Coronary artery (tissue), 2 donors: Measurements from ENCODE around the gene ZNF367.

Source experiments
- DNase-seq: peaks from one replicate; pipeline ENCODE4 v3.0.0-alpha.2; 2017; ENCODE audit warnings: low spot score
- H3K27ac ChIP-seq, 2 donors: fragments of 200-600 bp; sonication (generic); one replicate each; pipeline ENCODE4 v1.5.1; 2016 to 2019
- H3K4me3 ChIP-seq: fragments of 200-600 bp; sonication (generic); 2 replicates; pipeline ENCODE4 v1.5.1; 2016; ENCODE audit warnings: mild to moderate bottlenecking, moderate library complexity
- CTCF ChIP-seq: fragments of 200-600 bp; sonication (generic); IDR thresholded peaks from one replicate; pipeline ENCODE4 v1.5.1; 2019; ENCODE audit warnings: antibody characterized with exemption

ZNF367 gene

GRCh38 chr9:96418083-96418919 is at the start of gene ZNF367:
Gene ZNF367, minus strand, starts transcription at chr9:96418370. Its CDS starts 338 bp downstream, at chr9:96418032.
- DNase-seq: peak; percentile 99
- peak within 1 kb of the TSS; percentile 77 for H3K4me3 ChIP-seq
- no peak for TF ChIP-seq CTCF
- H3K27ac ChIP-seq: peak within 1 kb of the TSS; percentile 98 to 100

GRCh38 chr9:96467784-96468183 is 49.6 kb upstream of the ZNF367 start:
- Histone ChIP-seq H3K4me3 (no peak overlapping the region), H3K27ac (no peak overlapping the region)
- no peak for DNase-seq
- no peak for TF ChIP-seq CTCF

- TF ChIP-seq CTCF: no peak
- no peak for DNase-seq
- Histone ChIP-seq H3K27ac (peak overlapping the region in 1 of 2 donors; percentile 16), H3K4me3 (no peak overlapping the region)
Measured at GRCh38 chr9:96464426-96464825, 46.3 kb upstream of the ZNF367 start.

GRCh38 chr9:96462541-96462940 is 44.4 kb upstream of the ZNF367 start:
- no peak for TF ChIP-seq CTCF
- DNase-seq: no peak
- no peak overlapping the region for H3K4me3 ChIP-seq
- no peak overlapping the region for H3K27ac ChIP-seq

- no peak overlapping the region for H3K27ac ChIP-seq
- DNase-seq: no peak
- no peak overlapping the region for H3K4me3 ChIP-seq
- no peak for TF ChIP-seq CTCF
Measured at GRCh38 chr9:96461336-96461735, 43.2 kb upstream of the ZNF367 start.

- H3K27ac ChIP-seq: no peak overlapping the region
- no peak for DNase-seq
- no peak overlapping the region for H3K4me3 ChIP-seq
- TF ChIP-seq CTCF: no peak
Measured at GRCh38 chr9:96460882-96461281, 42.7 kb upstream of the ZNF367 start.

GRCh38 chr9:96460470-96460869 is 42.3 kb upstream of the ZNF367 start:
- Histone ChIP-seq H3K27ac (no peak overlapping the region), H3K4me3 (no peak overlapping the region)
- TF ChIP-seq CTCF: no peak
- no peak for DNase-seq
